GM18508 (cell line): ENCODE data around the gene PLTP.
"Not testable (repeated sequence)": the region's sequence is repeated elsewhere in the genome, so short reads cannot be mapped to it uniquely, and the experiment has no call there.

ENCODE experiments used
- ATAC-seq: cut with Tn5 transposase; IDR thresholded peaks from one replicate; pipeline ENCODE4 v1.9.1; 2021; ENCODE audit warnings: moderate number of reproducible peaks; ENCODE audit not compliant: insufficient read depth, unreplicated experiment

The PLTP gene

GRCh38 chr20:45911486-45912343 is at the start of gene PLTP:
Gene PLTP (minus strand): TSS chr20:45912155. CDS start chr20:45911452, 703 bp downstream.
- no peak for ATAC-seq

- no peak for ATAC-seq
These were observed 48.1 kb upstream of the PLTP start for GRCh38 chr20:45959956-45960630.

- no peak for ATAC-seq
These were observed 47.2 kb upstream of the PLTP start for GRCh38 chr20:45959126-45959525.

GRCh38 chr20:45958593-45958992 is 46.6 kb upstream of the PLTP start:
- ATAC-seq = no peak

- ATAC-seq = no peak
These were observed 45.3 kb upstream of the PLTP start for GRCh38 chr20:45957021-45957941.

GRCh38 chr20:45956326-45956725 is 44.4 kb upstream of the PLTP start:
- not testable (repeated sequence) for ATAC-seq

- no peak for ATAC-seq
These were observed 41.7 kb upstream of the PLTP start for GRCh38 chr20:45953672-45954071.

GRCh38 chr20:45952861-45953260 is 40.9 kb upstream of the PLTP start:
- ATAC-seq = no peak

- ATAC-seq = no peak
These were observed 40.2 kb upstream of the PLTP start for GRCh38 chr20:45951925-45952834.

GRCh38 chr20:45950330-45950646 is 38.3 kb upstream of the PLTP start:
- ATAC-seq = no peak

- ATAC-seq = no peak
These were observed 37.8 kb upstream of the PLTP start for GRCh38 chr20:45949542-45950329.

- no peak for ATAC-seq
These were observed 37.0 kb upstream of the PLTP start for GRCh38 chr20:45948742-45949541.

- ATAC-seq = no peak
These were observed 36.3 kb upstream of the PLTP start for GRCh38 chr20:45948261-45948733.

GRCh38 chr20:45947110-45947866 is 35.3 kb upstream of the PLTP start:
- ATAC-seq = no peak

GRCh38 chr20:45946149-45946970 is 34.4 kb upstream of the PLTP start:
- no peak for ATAC-seq

GRCh38 chr20:45945678-45946148 is 33.8 kb upstream of the PLTP start:
- ATAC-seq = no peak
